HG03469 (cell line): Measurements from ENCODE around the gene GALNS.
"Not testable (repeated sequence)": the region's sequence is repeated elsewhere in the genome, so short reads cannot be mapped to it uniquely, and the experiment has no call there.

Experiments used
- ATAC-seq: cut with Tn5 transposase; IDR thresholded peaks from one replicate; pipeline ENCODE4 v1.9.1; 2021; ENCODE audit warnings: mild to moderate bottlenecking, moderate library complexity, moderate number of reproducible peaks; ENCODE audit not compliant: unreplicated experiment

GALNS gene

DNA sequence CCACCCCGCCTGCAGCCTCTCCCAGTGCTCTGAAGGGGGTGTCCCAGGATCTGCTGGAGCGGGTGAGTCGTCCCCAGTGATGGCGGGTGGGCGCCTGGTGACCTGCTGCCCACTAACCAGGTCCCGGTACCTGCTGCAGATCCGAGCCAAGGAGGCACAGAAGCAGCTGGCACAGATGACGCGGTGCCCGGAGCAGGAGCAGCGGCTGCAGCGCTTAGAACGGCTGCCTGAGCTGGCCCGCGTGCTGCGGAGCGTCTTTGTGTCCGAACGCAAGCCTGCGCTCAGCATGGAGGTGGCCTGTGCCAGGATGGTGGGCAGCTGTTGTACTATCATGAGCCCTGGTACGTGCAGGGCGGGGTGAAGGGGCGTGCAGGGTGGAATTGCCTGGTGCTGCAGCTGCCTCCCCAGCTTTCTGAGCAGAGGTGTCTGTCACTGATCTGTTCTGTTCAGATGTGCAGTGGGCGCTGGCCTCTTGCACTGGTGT is 49.6 kb downstream of the GALNS start:
- no peak for ATAC-seq

DNA sequence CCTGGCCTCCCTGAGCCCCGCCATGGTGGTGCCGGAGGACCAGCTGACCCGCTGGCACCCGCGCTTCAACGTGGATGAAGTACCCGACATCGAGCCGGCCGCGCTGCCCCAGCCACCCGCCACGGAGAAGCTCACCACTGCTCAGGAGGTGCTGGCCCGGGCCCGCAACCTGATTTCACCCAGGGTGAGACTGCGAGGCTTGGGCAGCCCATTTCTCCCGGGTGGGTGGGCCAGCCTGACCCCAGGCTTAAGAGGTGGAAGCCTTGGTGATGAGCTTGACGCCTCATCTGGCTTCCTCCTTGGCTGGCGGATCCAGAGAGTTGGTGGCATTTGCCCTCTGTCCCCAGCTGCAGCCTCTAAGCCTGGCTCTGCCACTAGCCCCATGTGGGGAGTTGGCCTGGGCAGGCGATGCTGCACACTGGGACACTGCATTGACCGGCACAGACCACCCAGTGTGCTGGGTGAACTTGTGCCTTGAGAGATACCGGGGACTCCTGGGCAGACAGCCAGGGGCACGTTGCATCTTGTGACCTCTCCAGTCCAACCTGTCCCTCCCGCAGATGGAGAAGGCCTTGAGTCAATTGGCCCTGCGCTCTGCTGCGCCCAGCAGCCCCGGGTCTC is 50.1 kb downstream of the GALNS start:
- no peak for ATAC-seq

DNA sequence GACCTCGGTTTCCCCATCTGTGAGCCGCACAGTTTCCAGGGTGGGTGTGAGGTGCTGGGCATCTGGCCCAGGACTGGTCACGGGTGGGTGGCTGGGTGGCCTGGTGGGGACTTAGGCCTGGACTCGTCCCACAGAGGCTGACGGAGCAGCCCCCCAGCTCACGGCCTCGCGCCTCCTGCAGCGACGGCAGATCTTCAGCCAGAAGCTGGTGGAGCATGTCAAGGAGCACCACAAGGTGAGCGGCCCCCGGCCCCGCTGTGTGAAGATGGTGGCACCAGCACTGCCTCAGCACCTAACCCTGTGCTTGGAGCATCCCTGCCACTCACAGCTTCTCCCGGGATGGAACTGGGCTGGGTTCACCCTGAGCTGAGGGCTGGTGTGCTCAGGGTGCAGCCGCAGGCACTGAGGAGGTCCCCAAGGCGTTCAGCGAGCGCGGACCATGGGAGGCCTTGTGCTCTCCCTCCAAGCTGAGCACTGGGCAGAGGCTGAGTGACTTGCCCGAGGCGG is 50.8 kb downstream of the GALNS start:
- ATAC-seq, result no peak

DNA sequence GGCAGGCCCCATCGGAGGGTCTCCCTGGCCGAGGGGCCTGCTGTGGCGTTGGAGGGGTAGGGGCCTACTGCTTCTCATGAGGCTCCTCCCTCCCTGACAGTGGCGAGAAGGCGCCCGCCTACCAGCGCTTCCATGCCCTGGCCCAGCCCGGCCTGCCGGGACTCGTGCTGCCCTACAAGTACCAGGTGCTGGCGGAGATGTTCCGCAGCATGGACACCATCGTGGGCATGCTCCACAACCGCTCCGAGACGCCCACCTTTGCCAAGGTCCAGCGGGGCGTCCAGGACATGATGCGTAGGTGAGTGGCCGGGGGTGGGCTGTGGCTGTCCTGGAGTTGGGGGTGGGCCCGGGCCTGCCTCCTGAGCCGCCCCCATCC is 51.4 kb downstream of the GALNS start:
- no peak for ATAC-seq

DNA sequence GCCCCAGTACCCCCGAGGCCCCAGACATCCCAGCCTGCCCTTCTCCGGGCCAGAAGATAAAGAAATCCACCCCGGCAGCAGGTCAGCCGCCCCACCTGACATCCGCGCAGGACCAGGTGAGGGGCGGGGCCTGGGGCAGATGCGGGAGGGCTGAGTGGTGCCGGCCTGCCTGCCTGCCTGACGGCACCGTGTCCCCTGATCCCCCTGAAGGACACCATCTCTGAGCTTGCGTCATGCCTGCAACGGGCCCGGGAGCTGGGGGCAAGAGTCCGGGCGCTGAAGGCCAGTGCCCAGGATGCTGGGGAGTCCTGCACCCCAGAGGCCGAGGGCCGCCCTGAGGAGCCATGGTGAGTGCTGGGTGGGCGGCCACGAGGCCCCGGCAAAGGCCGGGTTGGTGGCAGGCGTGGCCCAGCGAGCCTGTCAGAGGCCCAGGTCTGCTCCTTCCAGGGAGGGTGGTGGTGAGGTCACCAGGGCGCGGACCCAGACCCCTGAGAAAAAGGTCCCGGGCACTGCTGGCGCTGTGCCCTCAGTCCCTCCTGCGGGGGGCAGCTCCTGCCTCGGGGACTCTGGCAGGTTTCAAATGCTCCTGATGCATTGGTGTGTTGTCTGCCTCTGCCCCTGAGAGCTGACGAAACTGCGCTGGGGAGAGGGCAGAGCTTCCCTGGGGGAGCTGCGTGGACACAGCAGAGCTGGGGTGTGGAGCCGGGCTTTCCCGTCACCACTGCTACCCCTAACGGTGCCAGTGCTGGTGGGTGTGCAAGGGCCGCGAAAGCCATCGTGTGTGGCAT is 52.0 kb downstream of the GALNS start:
- no peak for ATAC-seq

DNA sequence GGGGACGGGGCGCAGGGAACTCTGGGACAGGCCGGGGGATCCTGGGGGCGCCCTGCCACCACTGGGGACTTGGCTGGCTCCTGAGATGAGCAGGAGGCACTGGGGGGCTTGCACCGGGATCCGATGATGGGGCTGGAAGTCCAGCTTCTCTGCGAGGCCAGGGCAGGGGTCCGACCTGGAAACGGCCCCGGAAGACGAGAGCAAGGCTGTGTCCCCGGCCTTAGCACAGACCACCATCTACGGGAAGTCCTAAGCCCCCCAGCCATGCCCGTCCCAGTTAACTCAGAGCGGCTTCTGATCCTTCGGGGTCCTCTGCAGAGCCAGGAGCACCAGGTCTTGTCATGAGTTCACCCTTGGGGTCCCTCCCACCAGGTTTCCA is 52.6 kb downstream of the GALNS start:
- ATAC-seq, result no peak

DNA sequence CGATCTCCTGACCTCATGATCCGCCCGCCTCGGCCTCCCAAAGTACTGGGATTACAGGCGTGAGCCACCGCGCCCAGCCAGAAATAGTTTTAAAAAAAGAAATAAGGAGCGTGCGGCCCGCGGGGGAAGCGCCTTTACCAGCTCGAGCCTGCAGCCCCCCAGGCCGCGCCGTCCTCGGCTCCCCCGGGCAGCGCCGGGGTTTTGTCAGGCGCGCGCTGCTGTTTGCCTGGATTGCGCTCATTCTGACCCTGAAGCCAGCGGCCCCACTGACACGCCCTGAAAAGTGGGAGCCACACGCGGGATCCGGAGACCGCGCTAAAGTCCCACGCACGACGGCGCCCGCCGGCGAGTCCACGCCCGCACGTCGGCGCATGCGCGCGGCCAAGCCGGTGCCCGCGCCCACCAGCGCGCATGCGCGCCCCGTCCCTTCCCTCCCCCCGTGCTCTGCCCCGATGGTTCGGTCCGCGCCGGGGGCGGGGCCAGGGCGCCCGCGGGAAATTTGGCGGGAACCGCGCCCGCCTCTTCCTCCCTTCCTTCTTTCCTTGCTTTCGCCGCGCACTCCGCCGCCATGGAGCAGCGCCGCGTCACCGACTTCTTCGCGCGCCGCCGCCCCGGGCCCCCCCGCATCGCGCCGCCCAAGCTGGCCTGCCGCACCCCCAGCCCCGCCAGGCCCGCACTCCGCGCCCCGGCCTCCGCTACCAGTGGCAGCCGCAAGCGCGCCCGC is 53.3 kb downstream of the GALNS start, which contains the start of gene CDT1:
Gene CDT1, plus strand, starts transcription at position 526 of the 724 bp plus-strand sequence. Its CDS starts 43 bp downstream, at position 569.
- ATAC-seq, result peak; percentile 37

DNA sequence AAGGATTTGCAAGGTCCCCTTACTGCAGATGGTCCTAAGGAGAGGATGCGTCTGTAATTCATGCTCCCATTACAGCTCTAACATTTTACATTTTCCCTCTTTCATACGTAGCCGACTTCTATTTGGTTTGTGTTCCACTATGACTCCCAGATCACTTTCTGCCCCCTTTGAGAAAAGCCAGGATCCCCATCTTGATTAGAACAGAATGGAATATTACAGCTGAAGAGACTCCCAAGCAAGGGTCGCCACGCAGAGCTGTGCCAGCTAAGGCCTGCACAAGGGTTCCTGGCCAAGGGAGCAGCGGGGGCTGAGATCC is 56.5 kb downstream of the GALNS start:
- ATAC-seq, result no peak

DNA sequence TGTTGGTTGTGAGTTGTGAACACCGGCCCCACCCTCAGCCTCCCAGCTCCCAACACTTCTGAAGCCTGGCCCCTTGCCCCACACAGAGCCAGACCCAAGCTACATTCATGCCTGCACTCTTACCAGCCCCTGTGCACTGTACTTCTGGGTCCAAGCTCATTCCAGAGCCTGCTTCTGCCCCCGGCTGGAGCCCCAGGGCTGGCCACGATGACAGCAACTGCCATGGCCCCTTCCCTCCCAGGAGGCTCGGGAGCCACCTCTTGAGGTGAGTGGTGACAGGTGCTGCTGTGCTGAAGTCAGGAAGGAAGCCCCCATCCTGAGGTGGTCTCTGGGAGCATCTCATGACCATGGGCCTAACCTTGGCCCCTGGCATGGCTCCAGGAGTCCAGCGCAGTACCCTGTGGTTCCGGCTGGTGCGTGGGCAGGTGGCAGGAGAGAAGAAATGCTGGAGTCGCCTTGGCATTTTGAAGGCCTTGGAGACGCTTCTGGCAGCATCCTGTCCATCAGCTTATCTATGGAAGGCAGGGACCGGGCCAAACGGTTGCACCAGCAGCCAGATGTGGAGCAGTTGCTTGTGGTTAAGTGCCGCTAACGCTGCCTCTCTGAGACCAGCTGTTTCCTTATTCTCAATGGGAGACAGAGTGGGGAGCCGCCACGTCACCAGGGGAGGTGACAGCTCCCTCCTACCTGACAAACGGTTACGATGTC is 57.0 kb downstream of the GALNS start:
- ATAC-seq, result no peak

DNA sequence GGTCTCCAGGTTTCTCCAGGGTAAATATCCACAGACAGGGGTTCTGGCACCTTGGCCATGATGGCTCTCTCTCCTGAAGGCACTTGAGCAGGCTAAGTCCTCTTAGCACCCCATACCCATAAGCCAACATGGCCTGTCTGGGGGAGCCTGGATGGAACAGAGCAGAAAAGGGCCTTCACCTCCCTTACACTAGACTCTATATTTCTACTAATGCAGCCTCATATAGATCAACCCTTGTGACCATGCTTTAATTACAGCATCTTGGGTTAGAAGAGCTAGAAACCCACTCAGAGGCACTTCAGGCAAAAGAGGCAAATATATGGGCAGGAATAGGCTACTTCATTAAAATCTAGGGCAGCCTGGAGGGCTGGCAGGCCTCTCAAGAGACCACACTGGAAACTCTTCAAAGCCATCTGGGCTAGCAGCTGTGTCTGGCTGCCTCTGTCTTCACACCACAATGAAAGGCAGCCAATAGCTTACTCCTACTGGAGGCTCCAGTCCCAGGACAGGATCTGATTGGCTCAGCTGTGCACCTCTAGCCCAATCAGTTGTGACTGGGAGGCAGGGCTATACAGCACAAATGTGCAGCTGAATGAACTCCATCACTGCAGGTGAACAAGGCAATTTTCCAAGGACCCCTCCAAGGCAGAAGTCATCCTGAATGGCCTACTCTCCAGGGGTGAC is 57.8 kb downstream of the GALNS start:
- ATAC-seq, result no peak

DNA sequence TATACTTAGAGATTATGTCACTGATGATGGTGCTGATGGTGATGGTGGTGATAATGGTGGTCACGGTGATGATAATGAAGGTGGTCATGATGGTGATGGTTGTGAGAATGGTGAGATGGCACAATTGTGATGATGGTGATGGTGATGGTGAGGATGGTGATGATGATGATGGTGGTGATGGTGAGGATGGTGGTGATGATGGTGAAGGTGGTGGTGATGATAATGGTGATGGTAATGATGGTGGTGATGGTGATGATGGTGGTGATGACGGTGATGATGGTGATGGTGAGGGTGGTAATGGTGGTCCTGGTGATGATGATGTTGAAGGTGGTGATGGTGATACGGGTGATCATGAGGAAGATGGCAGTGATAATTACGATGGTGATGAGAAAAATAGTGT is 58.7 kb downstream of the GALNS start:
- no peak for ATAC-seq

DNA sequence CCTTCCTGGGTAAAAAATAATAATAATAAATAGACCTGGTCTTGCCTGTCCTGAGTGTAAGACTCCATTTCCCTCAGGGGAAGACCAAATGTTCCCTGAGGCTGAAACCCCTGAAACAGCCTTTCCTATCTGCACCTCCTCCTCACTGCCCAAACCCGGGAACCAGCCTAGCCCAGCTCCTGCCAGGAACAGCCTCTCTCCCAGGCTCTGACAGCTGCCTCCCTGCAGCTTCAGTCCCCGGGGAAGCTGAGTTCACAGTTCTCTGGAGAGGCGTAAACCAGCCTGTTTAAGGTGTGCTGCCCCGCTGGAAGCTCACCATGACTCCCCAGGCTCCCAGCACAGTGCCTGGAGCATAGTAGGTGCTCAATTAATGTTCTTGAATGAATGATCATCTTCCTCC is 60.5 kb downstream of the GALNS start:
- ATAC-seq, result no peak

DNA sequence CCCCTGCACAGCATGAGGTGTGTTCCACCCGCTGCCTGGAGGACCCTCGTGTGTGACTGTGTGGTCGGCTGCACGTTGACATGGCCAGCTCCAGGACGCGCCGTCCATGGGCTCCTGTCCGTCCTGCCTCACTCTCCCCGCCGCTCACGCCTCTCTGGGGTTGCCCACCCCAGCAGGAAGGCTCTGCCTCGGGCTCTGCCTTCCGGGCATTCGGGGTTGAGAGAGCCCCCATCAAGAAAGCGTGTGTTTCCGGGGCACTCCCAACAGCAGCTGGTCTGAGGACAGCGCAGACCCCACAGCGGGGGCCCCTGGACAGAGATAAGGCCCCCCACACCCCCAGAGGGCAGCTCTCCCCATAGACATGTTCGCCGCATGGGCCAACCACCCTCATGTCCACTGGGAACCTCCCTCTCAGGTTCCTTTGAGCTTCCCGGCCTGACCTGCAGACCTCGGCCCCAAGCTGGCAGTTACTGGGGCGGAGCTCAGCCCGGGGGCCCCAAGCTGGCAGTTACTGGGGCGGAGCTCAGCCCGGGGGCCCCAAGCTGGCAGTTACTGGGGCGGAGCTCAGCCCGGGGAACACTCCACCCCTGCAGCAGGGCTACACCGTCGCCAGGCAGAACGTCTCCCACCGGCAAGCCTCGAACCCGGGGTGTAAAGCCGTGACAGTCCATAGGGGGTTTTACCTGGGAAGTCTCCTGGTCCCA is 63.3 kb downstream of the GALNS start:
- no peak for ATAC-seq

DNA sequence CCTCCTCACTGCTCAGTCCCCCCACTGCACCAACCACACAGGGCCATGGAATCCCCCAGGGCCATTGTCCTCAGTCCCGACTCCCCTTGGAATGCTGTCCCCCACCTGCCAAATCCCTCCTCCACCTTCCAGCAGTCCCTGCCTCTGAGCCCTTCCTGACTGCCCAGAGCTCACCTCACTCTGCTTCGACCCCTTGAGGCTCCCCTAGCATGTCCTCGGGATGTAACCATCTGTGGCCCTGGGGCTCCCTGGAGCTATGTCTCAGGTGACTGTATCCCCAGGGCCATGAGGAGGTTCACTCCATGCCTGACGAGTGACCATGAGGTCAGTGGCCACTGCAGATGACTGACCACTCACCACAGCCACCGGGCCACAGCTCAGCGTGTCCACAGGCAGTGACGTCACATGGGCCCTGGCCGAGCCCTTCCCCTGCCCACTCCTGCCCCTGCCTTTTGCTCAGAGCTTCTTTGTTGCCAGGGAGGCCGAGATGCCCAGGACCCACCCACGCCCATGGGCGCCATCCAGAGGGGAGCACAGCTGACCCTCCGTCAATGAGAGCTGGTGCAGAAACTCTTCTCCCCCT is 64.0 kb downstream of the GALNS start:
- ATAC-seq, result no peak

DNA sequence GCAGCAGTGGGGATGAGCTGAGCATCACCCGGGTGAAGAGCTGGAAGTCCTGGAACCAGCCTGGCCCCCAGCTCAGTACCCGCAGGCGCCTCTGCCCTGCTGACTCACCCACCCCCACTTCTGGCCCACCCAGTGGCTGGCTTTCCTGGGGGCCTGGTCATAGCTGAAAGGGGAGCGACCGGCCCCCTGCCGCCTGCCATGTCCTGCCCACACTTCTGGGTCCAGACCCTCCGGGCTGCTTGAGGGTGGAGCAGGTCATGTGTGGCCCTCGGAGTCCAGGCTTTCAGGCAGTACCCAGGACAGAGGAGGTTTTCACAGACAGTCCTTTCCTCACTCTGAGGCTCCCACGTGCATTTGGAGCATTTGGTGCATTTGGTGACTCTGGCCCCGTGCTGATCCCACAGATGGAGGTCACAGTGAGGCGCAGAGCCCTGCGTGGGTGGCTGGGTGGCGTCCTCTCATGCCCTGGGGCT is 64.6 kb downstream of the GALNS start:
- ATAC-seq, result no peak

DNA sequence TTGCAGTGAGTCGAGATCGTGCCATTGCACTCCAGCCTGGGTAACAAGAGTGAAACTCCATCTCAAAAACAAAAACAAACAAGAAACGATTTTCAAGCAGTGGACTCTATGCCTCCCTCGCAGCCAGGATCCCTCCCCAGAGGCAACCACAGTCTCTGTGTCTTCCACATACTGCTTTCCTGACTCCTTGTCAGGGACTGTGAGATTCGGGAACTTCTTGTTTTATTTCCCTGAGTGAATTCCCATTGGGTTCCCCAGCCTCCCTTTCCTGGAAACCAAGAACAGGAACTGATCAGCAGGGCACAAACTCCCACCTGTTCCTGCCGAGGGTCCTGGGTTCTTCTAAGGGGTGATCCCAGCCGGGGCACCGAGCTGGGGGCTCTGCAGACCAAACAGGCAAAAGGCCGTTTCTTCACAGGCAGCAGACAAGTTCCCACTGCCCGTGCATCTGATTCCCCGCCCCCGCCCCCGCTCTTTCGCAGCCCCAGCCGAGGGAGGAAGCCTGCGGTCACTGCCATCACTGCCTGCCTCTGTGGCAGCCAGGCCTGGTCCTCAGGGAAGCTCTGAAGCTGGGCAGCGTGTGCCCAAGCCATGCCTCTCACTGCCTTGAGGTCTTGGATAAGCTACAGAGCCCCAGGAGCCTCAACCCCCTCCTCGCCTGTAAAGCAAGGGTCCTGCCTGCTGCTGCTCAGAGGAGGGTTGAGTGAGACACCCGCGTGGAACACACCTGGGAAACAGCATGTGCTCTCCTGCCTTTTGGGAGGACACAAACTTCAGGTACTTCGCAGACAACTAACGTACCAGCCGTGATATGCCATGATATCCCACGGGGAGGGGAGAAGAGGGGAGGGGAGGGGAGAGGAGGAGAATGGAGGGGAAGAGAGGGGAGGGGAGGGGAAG is 66.2 kb downstream of the GALNS start:
- ATAC-seq, result no peak

DNA sequence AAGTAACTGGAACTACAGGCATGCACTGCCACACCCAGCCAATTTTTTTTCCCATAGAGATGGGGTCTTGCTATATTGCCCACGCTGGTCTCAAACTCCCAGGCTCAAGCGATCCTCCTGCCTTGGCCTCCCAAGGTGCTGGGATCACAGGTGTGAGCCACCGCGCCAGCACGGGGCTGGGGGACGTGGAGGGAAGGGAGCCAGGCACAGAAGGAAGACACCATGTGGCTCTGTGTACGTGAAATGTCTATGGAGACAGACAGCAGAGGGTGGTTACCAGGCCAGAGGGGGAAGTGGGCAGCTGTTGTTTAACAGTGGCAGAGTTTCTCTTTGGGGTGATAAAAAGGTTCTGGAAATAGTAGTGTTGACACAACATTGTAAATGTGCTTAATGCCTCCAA is 67.2 kb downstream of the GALNS start:
- no peak for ATAC-seq

DNA sequence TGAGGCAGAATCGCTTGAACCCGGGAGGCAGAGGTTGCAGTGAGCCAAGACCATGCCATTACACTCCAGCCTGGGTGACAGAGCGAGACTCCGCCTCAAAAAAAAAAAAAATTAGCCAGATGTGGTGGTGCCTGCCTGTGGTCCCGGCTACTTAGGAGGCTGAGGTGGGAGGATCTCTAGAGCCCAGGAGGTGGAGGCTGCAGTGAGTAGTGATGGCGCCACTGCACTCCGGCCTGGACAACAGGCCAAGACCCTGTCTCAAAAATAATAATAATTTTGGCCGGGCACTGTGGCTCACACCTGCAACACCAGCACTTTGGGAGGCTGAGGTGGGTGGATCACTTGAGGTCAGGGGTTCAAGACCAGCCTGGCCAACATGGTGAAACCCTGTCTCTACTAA is 68.0 kb downstream of the GALNS start:
- ATAC-seq, result not testable (repeated sequence)
